ENCODE data around the gene NDUFS4.

DNA sequence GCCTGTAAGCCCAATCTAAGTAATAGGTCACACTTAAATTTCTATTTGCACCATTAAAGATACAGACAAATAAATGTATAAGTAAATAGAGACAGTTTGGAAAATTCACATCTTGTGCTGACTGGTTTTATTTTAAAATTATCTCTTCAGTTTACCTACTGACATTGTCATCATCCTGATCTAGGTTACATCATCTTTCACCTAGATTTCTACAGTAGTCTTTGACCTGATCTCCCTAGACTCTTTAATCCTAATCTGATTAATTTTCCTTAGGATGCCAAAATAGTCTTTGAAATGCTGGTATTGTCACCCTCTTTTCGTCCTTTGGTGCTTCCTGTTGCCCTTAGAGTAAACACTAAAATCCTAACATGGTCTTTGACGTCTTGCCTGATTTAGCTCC lies 43.9 kb downstream of the NDUFS4 start:
- no peak for TF ChIP-seq POLR2AphosphoS5 (IDR thresholded peaks at IDR 0.05)
- TF ChIP-seq, protein P1, sequence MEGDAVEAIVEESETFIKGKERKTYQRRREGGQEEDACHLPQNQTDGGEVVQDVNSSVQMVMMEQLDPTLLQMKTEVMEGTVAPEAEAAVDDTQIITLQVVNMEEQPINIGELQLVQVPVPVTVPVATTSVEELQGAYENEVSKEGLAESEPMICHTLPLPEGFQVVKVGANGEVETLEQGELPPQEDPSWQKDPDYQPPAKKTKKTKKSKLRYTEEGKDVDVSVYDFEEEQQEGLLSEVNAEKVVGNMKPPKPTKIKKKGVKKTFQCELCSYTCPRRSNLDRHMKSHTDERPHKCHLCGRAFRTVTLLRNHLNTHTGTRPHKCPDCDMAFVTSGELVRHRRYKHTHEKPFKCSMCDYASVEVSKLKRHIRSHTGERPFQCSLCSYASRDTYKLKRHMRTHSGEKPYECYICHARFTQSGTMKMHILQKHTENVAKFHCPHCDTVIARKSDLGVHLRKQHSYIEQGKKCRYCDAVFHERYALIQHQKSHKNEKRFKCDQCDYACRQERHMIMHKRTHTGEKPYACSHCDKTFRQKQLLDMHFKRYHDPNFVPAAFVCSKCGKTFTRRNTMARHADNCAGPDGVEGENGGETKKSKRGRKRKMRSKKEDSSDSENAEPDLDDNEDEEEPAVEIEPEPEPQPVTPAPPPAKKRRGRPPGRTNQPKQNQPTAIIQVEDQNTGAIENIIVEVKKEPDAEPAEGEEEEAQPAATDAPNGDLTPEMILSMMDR (IDR thresholded peaks at IDR 0.05): no peak
